H9 (cell line): ENCODE results near the gene ZNF292. TPM values are rescaled to one million over a fixed set of nuclear protein-coding genes. Genes with fewer than 3 reads are reported as not detected.

Source experiments
- DNase-seq: peaks from one replicate; pipeline ENCODE4 v3.0.0-alpha.2; 2017
- H2AFZ ChIP-seq: one replicate; pipeline ENCODE4 v1.6.1; 2013; ENCODE audit warnings: mild to moderate bottlenecking, low read length, control low read depth, moderate library complexity
- H2AK5ac ChIP-seq: 2 replicates; pipeline ENCODE4 v1.6.1; 2013; ENCODE audit warnings: low read length, control low read depth, mixed read lengths; ENCODE audit not compliant: insufficient read length
- H2BK120ac ChIP-seq: one replicate; pipeline ENCODE4 v1.6.1; 2013; ENCODE audit warnings: low read depth, mild to moderate bottlenecking, low read length, control low read depth, inconsistent platforms; ENCODE audit not compliant: poor library complexity, severe bottlenecking
- H2BK12ac ChIP-seq: 2 replicates; pipeline ENCODE4 v1.6.1; 2013; ENCODE audit warnings: low read length, control low read depth, mixed read lengths, low read depth; ENCODE audit not compliant: insufficient read length
- H2BK15ac ChIP-seq: 2 replicates; pipeline ENCODE4 v1.6.1; 2013; ENCODE audit warnings: low read depth, low read length, control low read depth
- H2BK20ac ChIP-seq: one replicate; pipeline ENCODE4 v1.6.1; 2013; ENCODE audit warnings: low read depth, mild to moderate bottlenecking, low read length, control low read depth, inconsistent platforms; ENCODE audit not compliant: poor library complexity, severe bottlenecking
- H2BK5ac ChIP-seq: 2 replicates; pipeline ENCODE4 v1.6.1; 2013; ENCODE audit warnings: low read length, control low read depth, mixed read lengths; ENCODE audit not compliant: insufficient read length
- H3K14ac ChIP-seq: 2 replicates; pipeline ENCODE4 v1.6.1; 2013; ENCODE audit warnings: low read length, control low read depth; ENCODE audit not compliant: insufficient read depth
- H3K18ac ChIP-seq: 2 replicates; pipeline ENCODE4 v1.6.1; 2013; ENCODE audit warnings: low read depth, mild to moderate bottlenecking, mixed read lengths, low read length, control low read depth; ENCODE audit not compliant: insufficient read length
- H3K23ac ChIP-seq: 2 replicates; pipeline ENCODE4 v1.6.1; 2013; ENCODE audit warnings: low read length, control low read depth, mixed read lengths, low read depth; ENCODE audit not compliant: insufficient read length
- H3K23me2 ChIP-seq: 2 replicates; pipeline ENCODE4 v1.6.1; 2013; ENCODE audit warnings: low read depth, mild to moderate bottlenecking, mixed read lengths, low read length, control low read depth; ENCODE audit not compliant: insufficient read length, poor library complexity, severe bottlenecking
- H3K27ac ChIP-seq: 2 replicates; pipeline ENCODE4 v1.5.1; 2013; ENCODE audit warnings: low read length, control low read depth, mixed read lengths, low read depth; ENCODE audit not compliant: insufficient read length
- H3K27me3 ChIP-seq: 2 replicates; pipeline ENCODE4 v1.6.1; 2013; ENCODE audit warnings: low read length, control low read depth, inconsistent platforms; ENCODE audit not compliant: insufficient read depth
- H3K4ac ChIP-seq: 2 replicates; pipeline ENCODE4 v1.6.1; 2013; ENCODE audit warnings: low read depth, mild to moderate bottlenecking, control low read depth, inconsistent platforms, low read length, moderate library complexity
- H3K4me1 ChIP-seq: 2 replicates; pipeline ENCODE4 v1.6.1; 2013; ENCODE audit warnings: low read length, control low read depth, inconsistent platforms; ENCODE audit not compliant: insufficient read depth
- H3K4me2 ChIP-seq: 2 replicates; pipeline ENCODE4 v1.6.1; 2013; ENCODE audit warnings: low read length, control low read depth, mixed read lengths; ENCODE audit not compliant: insufficient read length, insufficient read depth
- H3K56ac ChIP-seq: 2 replicates; pipeline ENCODE4 v1.6.1; 2013; ENCODE audit warnings: low read depth, mild to moderate bottlenecking, mixed read lengths, low read length, control low read depth; ENCODE audit not compliant: insufficient read length
- H3K79me1 ChIP-seq: 2 replicates; pipeline ENCODE4 v1.6.1; 2013; ENCODE audit warnings: low read depth, mild to moderate bottlenecking, moderate library complexity, low read length, control low read depth, inconsistent platforms; ENCODE audit not compliant: insufficient read depth, poor library complexity, severe bottlenecking
- H3K79me2 ChIP-seq: 2 replicates; pipeline ENCODE4 v1.6.1; 2013; ENCODE audit warnings: low read length, control low read depth, inconsistent platforms; ENCODE audit not compliant: insufficient read depth
- H3K9ac ChIP-seq: 2 replicates; pipeline ENCODE4 v1.6.1; 2013; ENCODE audit warnings: low read length, control low read depth, mixed read lengths; ENCODE audit not compliant: insufficient read length; ENCODE audit errors: extremely low read depth
- H3K9me3 ChIP-seq: one replicate; pipeline ENCODE4 v1.6.1; 2013; ENCODE audit warnings: low read depth, low read length, inconsistent platforms; ENCODE audit not compliant: control insufficient read depth
- H3T11ph ChIP-seq: one replicate; pipeline ENCODE4 v1.6.1; 2013; ENCODE audit warnings: mild to moderate bottlenecking, low read length, control low read depth, inconsistent platforms
- H4K20me1 ChIP-seq: one replicate; pipeline ENCODE4 v1.6.1; 2013; ENCODE audit not compliant: control insufficient read depth, insufficient read length, insufficient read depth
- H4K5ac ChIP-seq: 2 replicates; pipeline ENCODE4 v1.6.1; 2013; ENCODE audit warnings: low read depth, mild to moderate bottlenecking, mixed read lengths, low read length, control low read depth; ENCODE audit not compliant: insufficient read length
- H4K8ac ChIP-seq: replicated peaks from 2 replicates; pipeline ENCODE4 v1.6.1; 2013; ENCODE audit warnings: low read length, control low read depth, mixed read lengths, low read depth; ENCODE audit not compliant: insufficient read length
- H4K91ac ChIP-seq: 2 replicates; pipeline ENCODE4 v1.6.1; 2013; ENCODE audit warnings: low read depth, mild to moderate bottlenecking, moderate library complexity, mixed read lengths, low read length, control low read depth; ENCODE audit not compliant: insufficient read length
- H3K27ac Mint-ChIP-seq, 3 experiments: 2 replicates in 2 of 3; 3 replicates in 1 of 3; pipeline ENCODE4 v1.8.0; 2020 to 2021; ENCODE audit warnings: mixed read lengths in 3 of 3, mild to moderate bottlenecking in 1 of 3, moderate library complexity in 1 of 3
- H3K27me3 Mint-ChIP-seq: 2 replicates; pipeline ENCODE4 v1.8.0; 2021; ENCODE audit warnings: low read depth, mild to moderate bottlenecking, moderate library complexity, mixed read lengths
- H3K36me3 Mint-ChIP-seq, 3 experiments: 2 replicates in 2 of 3; 3 replicates in 1 of 3; pipeline ENCODE4 v1.8.0; 2020 to 2021; ENCODE audit warnings: low read depth in 3 of 3, mixed read lengths in 3 of 3; ENCODE audit not compliant: insufficient read depth in 1 of 3
- H3K4me1 Mint-ChIP-seq, 2 experiments: 2 replicates each; pipeline ENCODE4 v1.8.0; 2020; ENCODE audit warnings: mixed read lengths in 2 of 2
- H3K4me3 Mint-ChIP-seq, 2 experiments: 2 replicates in 1 of 2; 3 replicates in 1 of 2; pipeline ENCODE4 v1.8.0; 2020 to 2021; ENCODE audit warnings: mild to moderate bottlenecking in 2 of 2, mixed read lengths in 2 of 2, moderate library complexity in 1 of 2
- H3K9me3 Mint-ChIP-seq, 2 experiments: 2 replicates in 1 of 2; 3 replicates in 1 of 2; pipeline ENCODE4 v1.8.0; 2020; ENCODE audit warnings: mild to moderate bottlenecking in 2 of 2, mixed read lengths in 2 of 2, moderate library complexity in 1 of 2
- CTCF ChIP-seq: fragments of 200-600 bp; sonication (generic); conservative IDR thresholded peaks from 3 replicates; pipeline ENCODE4 v1.8.0; 2021; ENCODE audit warnings: antibody characterized with exemption, mild to moderate bottlenecking
- total RNA-seq: library from RNA; stranded (reverse); gene quantifications from 2 replicates; pipeline ENCODE4 v1.2.1, GENCODE V29; 2021

Gene ZNF292
- total RNA-seq, 1 experiment from 2014 or later, result 38.7 TPM

DNA sequence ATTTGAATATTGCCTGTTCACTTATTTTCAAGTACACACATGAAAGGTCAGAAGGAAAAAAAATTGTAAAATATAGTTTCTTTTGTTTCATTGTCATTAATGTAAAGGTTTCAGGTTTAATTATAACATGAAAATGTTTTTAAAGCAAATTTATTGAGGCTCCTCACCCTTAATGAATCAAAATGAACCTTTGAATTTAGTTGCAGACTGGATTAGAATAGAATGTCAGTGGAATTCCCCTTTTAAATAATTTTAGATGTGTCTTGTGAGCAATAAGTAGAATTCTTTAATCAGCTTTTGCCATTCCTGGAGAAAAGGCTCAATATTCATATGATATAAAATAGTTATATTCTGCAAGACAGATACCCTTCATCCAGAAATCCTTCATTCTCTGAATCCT, 96.4 kb downstream of the ZNF292 start:
- TF ChIP-seq CTCF, result no peak
- no peak overlapping the region for H2BK120ac ChIP-seq
- H2AK5ac ChIP-seq, result no peak overlapping the region
- H2AFZ ChIP-seq, result no peak overlapping the region
- no peaks in the 10 kb centered on the region for H3K4me1 ChIP-seq
- H3K4me1 Mint-ChIP-seq, result peaks cover 0 to 2% of the 10 kb centered on the region in 2 experiments; a peak in 1 of 4 replicates
- no peaks in the 10 kb centered on the region for H3K9me3 ChIP-seq
- H3K36me3 Mint-ChIP-seq, result peaks cover 49 to 92% (median 88%) of the 10 kb centered on the region in 3 experiments
- no peak overlapping the region for H3K23ac ChIP-seq
- H3K23me2 ChIP-seq, result no peaks in the 10 kb centered on the region
- no peak overlapping the region for H3K4me3 Mint-ChIP-seq
- H3K27me3 Mint-ChIP-seq, result no peaks in the 10 kb centered on the region
- no peaks in the 10 kb centered on the region for H3K79me2 ChIP-seq
- no peaks in the 10 kb centered on the region for H4K20me1 ChIP-seq
- no peak overlapping the region for H3K4me2 ChIP-seq
- H3K56ac ChIP-seq, result no peak overlapping the region
- H4K8ac ChIP-seq, result no peak overlapping the region
- H3K4ac ChIP-seq, result no peak overlapping the region
- no peak overlapping the region for H2BK15ac ChIP-seq
- no peak overlapping the region for H3T11ph ChIP-seq
- H4K5ac ChIP-seq, result no peak overlapping the region
- H3K14ac ChIP-seq, result no peak overlapping the region
- DNase-seq, result no peak
- H2BK20ac ChIP-seq, result no peak overlapping the region
- H3K79me1 ChIP-seq, result no peaks in the 10 kb centered on the region
- H3K27ac ChIP-seq, result no peak overlapping the region
- H3K18ac ChIP-seq, result no peak overlapping the region
- no peaks in the 10 kb centered on the region for H3K27me3 ChIP-seq
- no peak overlapping the region for H4K91ac ChIP-seq
- no peak overlapping the region for H3K27ac Mint-ChIP-seq
- no peak overlapping the region for H3K9ac ChIP-seq
- H3K9me3 Mint-ChIP-seq, result peaks cover 0 to 14% of the 10 kb centered on the region in 2 experiments; a peak in 2 of 5 replicates
- H2BK5ac ChIP-seq, result no peak overlapping the region
- no peak overlapping the region for H2BK12ac ChIP-seq
